Measurements from ENCODE around the gene MTMR10. TPM values are rescaled to one million over a fixed set of nuclear protein-coding genes. Genes with fewer than 3 reads are reported as not detected.

Gene MTMR10
- total and polyA plus RNA-seq, 2 donors (not counting 3 experiments of a cell fraction or from before 2014, with no cell fraction given), result 48.3 to 88.5 TPM

DNA sequence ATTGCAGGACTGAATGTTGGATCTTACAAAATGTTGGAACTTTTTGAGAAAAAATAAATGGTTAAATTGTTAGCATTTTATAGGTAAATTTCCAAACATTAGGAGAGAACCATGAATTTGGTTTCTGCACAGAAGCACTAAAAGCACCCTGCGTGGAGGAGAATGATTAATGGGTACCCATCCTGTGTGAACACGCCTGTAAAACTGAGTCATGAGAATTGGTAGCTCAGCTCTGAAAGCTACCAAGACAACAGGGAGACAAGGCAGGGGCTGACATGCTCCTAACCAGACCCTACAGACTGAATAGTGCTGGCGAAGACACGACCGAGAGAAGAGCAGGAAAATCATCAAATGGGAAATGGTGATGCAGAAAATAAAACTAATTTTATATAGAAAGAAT is 32.4 kb upstream of the MTMR10 start:
- ChIA-PET CTCF (interaction anchor here (1.1 to 2.9 kb wide), 7 partner anchors 8 to 105 kb away, joined by 3 to 13 read pairs (median 7); partner anchors contain the start of gene MTMR10), POLR2A (interaction anchor here (1.1 to 2.2 kb wide), 5 partner anchors 9 to 105 kb away, joined by 3 to 6 read pairs (median 3); no protein-coding TSS in a partner anchor)
- TSS peak; percentile 90 for BruUV-seq (replicated peaks)
- Histone ChIP-seq H3K4me1 (ENCODE audit: control insufficient read depth, extremely low read depth, insufficient read depth, low read length) (peaks cover 43% of the 10 kb centered on the region), H3K9ac (replicated peaks; ENCODE audit: extremely low read depth, insufficient read depth, low read length) (peak overlapping the region; percentile 52), H3K4me3 (replicated peaks in 1 of 3; ENCODE audit: insufficient read depth in 1 of 3, low read depth in 1 of 3, low read length in 3 of 3) (no peak overlapping the region), H3K79me2 (ENCODE audit: control insufficient read depth, insufficient read depth, low read length) (no peaks in the 10 kb centered on the region), H3K4me2 (ENCODE audit: insufficient read depth, low read length) (peak overlapping the region; percentile 39), H3K27ac (ENCODE audit: insufficient read depth, low read depth, low read length) (peak overlapping the region; percentile 87), H3K9me1 (replicated peaks; ENCODE audit: control insufficient read depth, extremely low read depth, insufficient read depth, low read length) (no peaks in the 10 kb centered on the region), H3K36me3 (ENCODE audit: control insufficient read depth in 2 of 2, extremely low read depth in 1 of 2, insufficient read depth in 2 of 2, low read length in 2 of 2) (no peaks in the 10 kb centered on the region), H3K9me3 (replicated peaks; ENCODE audit: control insufficient read depth, insufficient read depth, low read length) (no peaks in the 10 kb centered on the region), H4K20me1 (replicated peaks; ENCODE audit: control insufficient read depth, extremely low read depth, insufficient read depth, low read length) (no peaks in the 10 kb centered on the region), H3K27me3 (ENCODE audit: control insufficient read depth in 2 of 2, insufficient read depth in 2 of 2, low read length in 2 of 2) (no peaks in the 10 kb centered on the region), H2AFZ (ENCODE audit: low read depth, low read length) (no peak overlapping the region)
- dilution Hi-C loops (cut with MboI; ENCODE audit: extremely low pct_ligation_motif_present, low sequenced_read_pairs) (no loop called here), intact Hi-C loops (cut with micrococcal nuclease) (loop anchor here (2.0 to 5.0 kb wide), 2 partner anchors 33 to 58 kb away; partner anchors contain the start of gene MTMR10)
- FAIRE-seq (peak; percentile 4), DNase-seq (ENCODE audit: low read depth, low spot score) (no peak)
- TF ChIP-seq POLR2AphosphoS5 (IDR thresholded peaks at IDR 0.05; ENCODE audit: insufficient read depth, low read depth, low read length), result no peak

DNA sequence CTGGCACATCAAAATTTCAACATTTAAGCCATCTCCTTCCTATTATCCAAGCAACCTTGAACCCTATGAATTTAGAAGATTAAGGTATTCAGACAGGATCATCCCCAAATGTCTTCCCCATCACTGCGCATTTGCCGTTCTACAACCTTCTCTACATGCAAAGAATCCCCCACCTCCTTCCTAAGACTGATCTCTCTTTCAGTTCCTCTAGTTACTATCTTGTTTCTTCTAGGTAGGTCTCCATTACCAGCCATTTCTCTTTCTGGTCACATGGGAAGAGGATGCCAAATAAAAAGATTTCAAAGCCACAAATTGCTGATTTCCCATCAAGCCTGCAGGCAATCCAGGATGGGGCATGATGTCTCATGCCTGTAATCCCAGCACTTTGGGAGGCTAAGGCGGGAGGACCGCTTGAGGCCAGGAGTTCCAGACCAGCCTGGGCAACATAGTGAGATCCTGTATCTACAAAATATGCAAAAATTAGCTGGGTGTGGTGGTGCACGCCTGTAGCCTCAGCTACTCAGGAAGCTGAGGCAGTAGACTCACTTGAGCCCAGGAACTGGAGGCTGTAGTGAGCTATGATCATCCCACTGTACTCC is 29.7 kb upstream of the MTMR10 start:
- Histone ChIP-seq H3K27me3 (ENCODE audit: control insufficient read depth in 2 of 2, insufficient read depth in 2 of 2, low read length in 2 of 2) (no peaks in the 10 kb centered on the region), H3K9ac (replicated peaks; ENCODE audit: extremely low read depth, insufficient read depth, low read length) (no peak overlapping the region), H3K4me3 (replicated peaks in 1 of 3; ENCODE audit: insufficient read depth in 1 of 3, low read depth in 1 of 3, low read length in 3 of 3) (no peak overlapping the region), H3K9me1 (replicated peaks; ENCODE audit: control insufficient read depth, extremely low read depth, insufficient read depth, low read length) (no peaks in the 10 kb centered on the region), H3K36me3 (ENCODE audit: control insufficient read depth in 2 of 2, extremely low read depth in 1 of 2, insufficient read depth in 2 of 2, low read length in 2 of 2) (no peaks in the 10 kb centered on the region), H2AFZ (ENCODE audit: low read depth, low read length) (no peak overlapping the region), H3K27ac (ENCODE audit: insufficient read depth, low read depth, low read length) (no peak overlapping the region), H3K4me2 (ENCODE audit: insufficient read depth, low read length) (no peak overlapping the region), H4K20me1 (replicated peaks; ENCODE audit: control insufficient read depth, extremely low read depth, insufficient read depth, low read length) (no peaks in the 10 kb centered on the region), H3K79me2 (ENCODE audit: control insufficient read depth, insufficient read depth, low read length) (no peaks in the 10 kb centered on the region), H3K9me3 (replicated peaks; ENCODE audit: control insufficient read depth, insufficient read depth, low read length) (no peaks in the 10 kb centered on the region), H3K4me1 (ENCODE audit: control insufficient read depth, extremely low read depth, insufficient read depth, low read length) (peaks cover 28% of the 10 kb centered on the region)
- ChIA-PET POLR2A (no interaction called here), CTCF (interaction anchor here (1.8 kb wide), 1 partner anchor 11 kb away, joined by 7 read pairs; no protein-coding TSS in a partner anchor)
- TF ChIP-seq EZH2 (IDR thresholded peaks at IDR 0.05; ENCODE audit: borderline replicate concordance, low read depth, low read length, severe bottlenecking) (no peak), JUN (IDR thresholded peaks at IDR 0.05; ENCODE audit: borderline replicate concordance, insufficient read depth, insufficient read length, low read depth) (no peak), POLR2AphosphoS5 (IDR thresholded peaks at IDR 0.05; ENCODE audit: insufficient read depth, low read depth, low read length) (no peak), GATA2 (IDR thresholded peaks at IDR 0.05; ENCODE audit: insufficient read depth, insufficient read length, low read depth, low read length) (no peak), MYC (IDR thresholded peaks at IDR 0.05; ENCODE audit: low read depth, low read length) (no peak), POLR2A (IDR thresholded peaks at IDR 0.05; ENCODE audit: low read depth, low read length) (no peak), FOS (IDR thresholded peaks at IDR 0.05; ENCODE audit: borderline replicate concordance, insufficient read depth, low read length) (no peak)
- TF ChIP-seq, protein P1, sequence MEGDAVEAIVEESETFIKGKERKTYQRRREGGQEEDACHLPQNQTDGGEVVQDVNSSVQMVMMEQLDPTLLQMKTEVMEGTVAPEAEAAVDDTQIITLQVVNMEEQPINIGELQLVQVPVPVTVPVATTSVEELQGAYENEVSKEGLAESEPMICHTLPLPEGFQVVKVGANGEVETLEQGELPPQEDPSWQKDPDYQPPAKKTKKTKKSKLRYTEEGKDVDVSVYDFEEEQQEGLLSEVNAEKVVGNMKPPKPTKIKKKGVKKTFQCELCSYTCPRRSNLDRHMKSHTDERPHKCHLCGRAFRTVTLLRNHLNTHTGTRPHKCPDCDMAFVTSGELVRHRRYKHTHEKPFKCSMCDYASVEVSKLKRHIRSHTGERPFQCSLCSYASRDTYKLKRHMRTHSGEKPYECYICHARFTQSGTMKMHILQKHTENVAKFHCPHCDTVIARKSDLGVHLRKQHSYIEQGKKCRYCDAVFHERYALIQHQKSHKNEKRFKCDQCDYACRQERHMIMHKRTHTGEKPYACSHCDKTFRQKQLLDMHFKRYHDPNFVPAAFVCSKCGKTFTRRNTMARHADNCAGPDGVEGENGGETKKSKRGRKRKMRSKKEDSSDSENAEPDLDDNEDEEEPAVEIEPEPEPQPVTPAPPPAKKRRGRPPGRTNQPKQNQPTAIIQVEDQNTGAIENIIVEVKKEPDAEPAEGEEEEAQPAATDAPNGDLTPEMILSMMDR (IDR thresholded peaks at IDR 0.05; ENCODE audit: extremely low read depth in 1 of 2, insufficient read depth in 1 of 2, low read depth in 1 of 2, low read length in 2 of 2), result no peak
- TF ChIP-seq, protein P2, sequence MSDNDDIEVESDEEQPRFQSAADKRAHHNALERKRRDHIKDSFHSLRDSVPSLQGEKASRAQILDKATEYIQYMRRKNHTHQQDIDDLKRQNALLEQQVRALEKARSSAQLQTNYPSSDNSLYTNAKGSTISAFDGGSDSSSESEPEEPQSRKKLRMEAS (IDR thresholded peaks at IDR 0.05; ENCODE audit: insufficient read depth, insufficient read length), result no peak
- BruUV-seq (replicated peaks), result no TSS peak
- dilution Hi-C loops (cut with MboI; ENCODE audit: extremely low pct_ligation_motif_present, low sequenced_read_pairs), result no loop called here
- no peak for FAIRE-seq
- no peak for DNase-seq (ENCODE audit: low read depth, low spot score)
- intact Hi-C loops (cut with micrococcal nuclease), result loop anchor here (5.0 kb wide), 1 partner anchor 61 kb away; no protein-coding TSS in a partner anchor
